AG04450 (cell line): ENCODE results near the gene POP7. TPM values are rescaled to one million over a fixed set of nuclear protein-coding genes. Genes with fewer than 3 reads are reported as not detected.

ENCODE experiments used
- CTCF ChIA-PET: fragments of 300-600, 350-600 bp; formaldehyde crosslinking; extraction: SDS; loops from one replicate; lab custom pipeline; 2022; ENCODE audit warnings: antibody characterized with exemption, inconsistent platforms; lab: Charles Lee
- POLR2A ChIA-PET: fragments of 350-600 bp; formaldehyde crosslinking; extraction: SDS; loops from one replicate; lab custom pipeline; 2021; ENCODE audit warnings: antibody characterized with exemption, inconsistent platforms; lab: Yijun Ruan, JAX
- DNase-seq: peaks from one replicate; pipeline ENCODE4 v3.0.0-alpha.2; 2011; ENCODE audit warnings: low read depth, low spot score
- H3K27ac ChIP-seq: one replicate; pipeline ENCODE4 v1.5.1; 2012; ENCODE audit warnings: low read depth, low read length, control low read depth
- H3K27me3 ChIP-seq: one replicate; pipeline ENCODE4 v1.6.0; 2012; ENCODE audit warnings: low read length; ENCODE audit not compliant: control insufficient read depth, insufficient read depth
- H3K4me3 ChIP-seq: 2 replicates; pipeline ENCODE4 v1.5.1; 2011; ENCODE audit warnings: mild to moderate bottlenecking, low read depth, low read length, control low read depth
- H3K9me3 ChIP-seq: 2 replicates; pipeline ENCODE4 v1.5.1; 2012; ENCODE audit warnings: low read length; ENCODE audit not compliant: control insufficient read depth, insufficient read depth
- CTCF ChIP-seq: IDR thresholded peaks from 2 replicates; pipeline ENCODE4 v1.5.1; 2011; ENCODE audit warnings: low read depth, low read length, control low read depth, inconsistent platforms
- polyA plus RNA-seq: library from polyadenylated mRNA; depleted of rRNA; stranded (reverse); fragments of >200 nt; gene quantifications from 2 replicates; pipeline ENCODE4 v1.2.3, GENCODE V29; 2011

The POP7 gene
- polyA plus RNA-seq, 1 experiment = 17.7 TPM

- ChIA-PET CTCF (interaction anchor here (1.1 to 4.3 kb wide), 6 partner anchors 12 to 162 kb away, joined by 3 to 56 read pairs (median 18); partner anchors contain the start of genes POP7 and SLC12A9), POLR2A (interaction anchor here (0.7 to 0.9 kb wide), 3 partner anchors 10 to 162 kb away, joined by 3 to 5 read pairs (median 4); no protein-coding TSS in a partner anchor)
- DNase-seq = no peak
Measured at GRCh38 chr7:100689230-100690135, 16.4 kb upstream of the POP7 start.

GRCh38 chr7:100691676-100692577, 14.0 kb upstream of the POP7 start:
- ChIA-PET CTCF (interaction anchor here (0.6 to 4.3 kb wide), 28 partner anchors 10 to 508 kb away, joined by 3 to 56 read pairs (median 4); partner anchors contain the start of genes AGFG2, FBXO24, LRCH4 and MOSPD3), POLR2A (interaction anchor here (0.6 to 1.5 kb wide), 5 partner anchors 14 to 225 kb away, joined by 3 to 5 read pairs (median 4); partner anchors contain the start of genes FBXO24, LRCH4, PCOLCE and POP7)
- TF ChIP-seq CTCF = peak; percentile 90
- 0 out of 2 replicates have a peak, but pooled peaks cover 4% of the 10 kb centered on the region for H3K9me3 ChIP-seq
- DNase-seq = no peak
- peaks cover 2% of the 10 kb centered on the region for H3K27me3 ChIP-seq
- H3K4me3 ChIP-seq = peak overlapping the region; percentile 80
- H3K27ac ChIP-seq = no peak overlapping the region

More at GRCh38 chr7:100689230-100690135, 16.4 kb upstream of the POP7 start:
- no peak for TF ChIP-seq CTCF
- Histone ChIP-seq H3K4me3 (no peak overlapping the region), H3K9me3 (no peaks in the 10 kb centered on the region), H3K27me3 (no peaks in the 10 kb centered on the region), H3K27ac (no peak overlapping the region)

GRCh38 chr7:100692578-100692961, 13.4 kb upstream of the POP7 start:
- H3K27ac ChIP-seq = peak overlapping the region; percentile 11
- POLR2A ChIA-PET = interaction anchor here (0.6 to 1.5 kb wide), 5 partner anchors 13 to 264 kb away, joined by 3 to 5 read pairs (median 4); partner anchors contain the start of genes FBXO24, LRCH4, PCOLCE and POP7
- DNase-seq = no peak

More at GRCh38 chr7:100692578-100692961, 13.4 kb upstream of the POP7 start:
- 0 out of 2 replicates have a peak, but pooled peaks cover 4% of the 10 kb centered on the region for H3K9me3 ChIP-seq
- TF ChIP-seq CTCF = no peak
- CTCF ChIA-PET = interaction anchor here (0.5 to 4.3 kb wide), 8 partner anchors 11 to 165 kb away, joined by 3 to 56 read pairs (median 30); partner anchors contain the start of genes POP7 and SLC12A9
- peaks cover 2% of the 10 kb centered on the region for H3K27me3 ChIP-seq
- H3K4me3 ChIP-seq = peak overlapping the region; percentile 80
